DOHH2 (cell line): ENCODE data around the gene SUPT3H.

Experiments
- H3F3A ChIP-seq: fragments of 200-600 bp; sonication (generic), shearing (Covaris generic); 2 replicates; pipeline ENCODE4 v1.6.0; 2016; ENCODE audit warnings: antibody characterized with exemption, mild to moderate bottlenecking; ENCODE audit not compliant: control insufficient read depth, insufficient read depth
- H3K27ac ChIP-seq: fragments of 200-600 bp; sonication (generic); 2 replicates; pipeline ENCODE4 v1.5.1; 2014; ENCODE audit warnings: low read depth, mild to moderate bottlenecking, low read length, moderate library complexity
- H3K27me3 ChIP-seq: fragments of 200-600 bp; sonication (generic); 2 replicates; pipeline ENCODE4 v1.6.1; 2014; ENCODE audit warnings: mild to moderate bottlenecking, low read length, mixed read lengths; ENCODE audit not compliant: control insufficient read depth
- H3K36me3 ChIP-seq: fragments of 200-600 bp; sonication (generic); 2 replicates; pipeline ENCODE4 v1.6.1; 2014; ENCODE audit warnings: mild to moderate bottlenecking, low read length, moderate library complexity, mixed read lengths; ENCODE audit not compliant: control insufficient read depth
- H3K4me1 ChIP-seq: fragments of 200-600 bp; sonication (generic); 2 replicates; pipeline ENCODE4 v1.6.1; 2014; ENCODE audit warnings: mild to moderate bottlenecking, low read length, mixed read lengths; ENCODE audit not compliant: control insufficient read depth
- H3K4me2 ChIP-seq: fragments of 200-600 bp; sonication (generic); 2 replicates; pipeline ENCODE4 v1.6.0; 2014; ENCODE audit warnings: mild to moderate bottlenecking, low read length, moderate library complexity
- H3K4me3 ChIP-seq: fragments of 200-600 bp; sonication (generic); 2 replicates; pipeline ENCODE4 v1.5.1; 2014; ENCODE audit warnings: mild to moderate bottlenecking, low read length, mixed read lengths
- H3K79me2 ChIP-seq: fragments of 200-600 bp; sonication (generic); 2 replicates; pipeline ENCODE4 v1.6.1; 2014; ENCODE audit warnings: mild to moderate bottlenecking, low read length, mixed read lengths; ENCODE audit not compliant: control insufficient read depth
- H3K9me2 ChIP-seq: fragments of 200-600 bp; sonication (generic); replicated peaks from 2 replicates; pipeline ENCODE4 v1.6.1; 2014; ENCODE audit warnings: mild to moderate bottlenecking, low read length, mixed read lengths; ENCODE audit not compliant: control insufficient read depth
- H3K9me3 ChIP-seq: fragments of 200-600 bp; sonication (generic); 2 replicates; pipeline ENCODE4 v1.6.1; 2014; ENCODE audit warnings: antibody characterized with exemption, low read length, mixed read lengths; ENCODE audit not compliant: control insufficient read depth, insufficient read depth
- H4K20me1 ChIP-seq: fragments of 200-600 bp; sonication (generic); 2 replicates; pipeline ENCODE4 v1.6.0; 2014; ENCODE audit warnings: low read depth, mild to moderate bottlenecking, antibody characterized with exemption, low read length, moderate library complexity; ENCODE audit not compliant: control insufficient read depth, insufficient read depth
- CTCF ChIP-seq: fragments of 200-600 bp; sonication (generic); IDR thresholded peaks from one replicate; pipeline ENCODE4 v1.5.1; 2014; ENCODE audit warnings: antibody characterized with exemption, mild to moderate bottlenecking, low read depth, low read length; ENCODE audit not compliant: poor library complexity, severe bottlenecking
- EZH2phosphoT487 ChIP-seq: fragments of 200-600 bp; sonication (generic); IDR thresholded peaks from 2 replicates; pipeline ENCODE4 v1.6.1; 2017; ENCODE audit warnings: borderline replicate concordance, mild to moderate bottlenecking, antibody characterized with exemption, low read length, moderate library complexity, mixed read lengths

The SUPT3H gene

GRCh38 chr6:44851176-44851575, 526.6 kb downstream of the SUPT3H start:
- Histone ChIP-seq H3K4me1 (no peaks in the 10 kb centered on the region), H3K4me2 (no peak overlapping the region), H4K20me1 (no peaks in the 10 kb centered on the region), H3K36me3 (no peaks in the 10 kb centered on the region), H3K79me2 (no peaks in the 10 kb centered on the region), H3K27ac (no peak overlapping the region), H3K27me3 (no peaks in the 10 kb centered on the region), H3F3A (no peaks in the 10 kb centered on the region), H3K9me2 (no peaks in the 10 kb centered on the region), H3K4me3 (no peak overlapping the region), H3K9me3 (no peaks in the 10 kb centered on the region)
- TF ChIP-seq EZH2phosphoT487 (no peak), CTCF (no peak)

GRCh38 chr6:44850312-44850711, 527.4 kb downstream of the SUPT3H start:
- Histone ChIP-seq H3K9me3 (no peaks in the 10 kb centered on the region), H3K9me2 (no peaks in the 10 kb centered on the region), H3K79me2 (no peaks in the 10 kb centered on the region), H3K27ac (no peak overlapping the region), H3K4me2 (no peak overlapping the region), H3K27me3 (no peaks in the 10 kb centered on the region), H3K36me3 (no peaks in the 10 kb centered on the region), H4K20me1 (no peaks in the 10 kb centered on the region), H3K4me3 (no peak overlapping the region), H3F3A (no peaks in the 10 kb centered on the region), H3K4me1 (no peaks in the 10 kb centered on the region)
- TF ChIP-seq CTCF (no peak), EZH2phosphoT487 (no peak)

GRCh38 chr6:44849806-44850205, 527.9 kb downstream of the SUPT3H start:
- Histone ChIP-seq H3K27ac (no peak overlapping the region), H3K9me3 (no peaks in the 10 kb centered on the region), H3K4me1 (no peaks in the 10 kb centered on the region), H3K79me2 (no peaks in the 10 kb centered on the region), H3K4me2 (no peak overlapping the region), H3F3A (no peaks in the 10 kb centered on the region), H3K4me3 (no peak overlapping the region), H3K27me3 (no peaks in the 10 kb centered on the region), H3K36me3 (no peaks in the 10 kb centered on the region), H3K9me2 (no peaks in the 10 kb centered on the region), H4K20me1 (no peaks in the 10 kb centered on the region)
- TF ChIP-seq EZH2phosphoT487 (no peak), CTCF (no peak)

- Histone ChIP-seq H3K9me3 (no peaks in the 10 kb centered on the region), H3K4me2 (no peak overlapping the region), H3K4me3 (no peak overlapping the region), H3K36me3 (no peaks in the 10 kb centered on the region), H3K4me1 (no peaks in the 10 kb centered on the region), H3F3A (no peaks in the 10 kb centered on the region), H3K79me2 (no peaks in the 10 kb centered on the region), H4K20me1 (no peaks in the 10 kb centered on the region), H3K27ac (no peak overlapping the region), H3K9me2 (no peaks in the 10 kb centered on the region), H3K27me3 (no peaks in the 10 kb centered on the region)
- TF ChIP-seq EZH2phosphoT487: no peak
- TF ChIP-seq CTCF: no peak
Measured at GRCh38 chr6:44843734-44844133, 534.0 kb downstream of the SUPT3H start.
